ENCODE data around the gene SALL4.

GRCh38 chr20:51810155-51811041 is 8.1 kb upstream of the SALL4 start:
- TF ChIP-seq CTCF (IDR thresholded peaks at IDR 0.05) (no peak), EP300 (IDR thresholded peaks at IDR 0.05) (no peak), POLR2A (IDR thresholded peaks at IDR 0.05) (no peak)
